Activated CD8-positive, alpha-beta T cell treated with anti-CD3 and anti-CD28 coated beads for 36 hours (primary cell): ENCODE data around the gene PCDHA10. TPM values are rescaled to one million over a fixed set of nuclear protein-coding genes. Genes with fewer than 3 reads are reported as not detected.
"Not testable (repeated sequence)": the region's sequence is repeated elsewhere in the genome, so short reads cannot be mapped to it uniquely, and the experiment has no call there.

Experiments
- ATAC-seq: fragments of 200-7000 bp; cut with Tn5 transposase; one replicate; pipeline ENCODE4 v1.10.0; 2021; ENCODE audit warnings: mild to moderate bottlenecking, moderate library complexity
- CTCF ChIA-PET: fragments of 350-600 bp; sonication (Branson Sonifier 250); formaldehyde crosslinking; loops from one replicate; lab custom pipeline; 2021; ENCODE audit warnings: antibody characterized with exemption; lab: Charles Lee
- POLR2A ChIA-PET: fragments of 350-600 bp; sonication (Branson Sonifier 250); formaldehyde crosslinking; loops from one replicate; lab custom pipeline; 2021; ENCODE audit warnings: antibody characterized with exemption; lab: Charles Lee
- DNase-seq: peaks from one replicate; pipeline ENCODE4 v3.0.0-alpha.2; 2020
- H3K27ac Mint-ChIP-seq: one replicate; pipeline ENCODE4 v1.8.0; 2021; ENCODE audit warnings: mild to moderate bottlenecking, mixed read lengths
- H3K27me3 Mint-ChIP-seq: one replicate; pipeline ENCODE4 v1.8.0; 2021; ENCODE audit warnings: mixed read lengths
- H3K36me3 Mint-ChIP-seq: one replicate; pipeline ENCODE4 v1.8.0; 2021; ENCODE audit warnings: low read depth, mixed read lengths
- H3K4me1 Mint-ChIP-seq: one replicate; pipeline ENCODE4 v1.8.0; 2021; ENCODE audit warnings: low read depth, mixed read lengths
- H3K4me3 Mint-ChIP-seq: one replicate; pipeline ENCODE4 v1.8.0; 2021; ENCODE audit warnings: mild to moderate bottlenecking, moderate library complexity, mixed read lengths
- H3K9me3 Mint-ChIP-seq: one replicate; pipeline ENCODE4 v1.8.0; 2021; ENCODE audit warnings: mixed read lengths
- CTCF ChIP-seq: fragments of 200-600 bp; IDR thresholded peaks from one replicate; pipeline ENCODE4 v1.8.0; 2022; ENCODE audit warnings: antibody characterized with exemption, mild to moderate bottlenecking
- intact Hi-C: fragments of 100-400 bp; cut with micrococcal nuclease; formaldehyde crosslinking; loops from one replicate; pipeline ENCODE4 v1.10.0; 2022
- total RNA-seq, 2 experiments: library from RNA; stranded (reverse); gene quantifications; one replicate each; pipeline ENCODE4 v1.2.3, GENCODE V29; 2021

Gene PCDHA10
- total RNA-seq, 2 experiments from 2014 or later = not detected

- Mint-ChIP-seq H3K27me3 (peaks cover 32% of the 10 kb centered on the region), H3K4me3 (no peak overlapping the region), H3K27ac (no peak overlapping the region), H3K36me3 (peaks cover 7% of the 10 kb centered on the region), H3K9me3 (peaks cover 23% of the 10 kb centered on the region), H3K4me1 (no peaks in the 10 kb centered on the region)
- ATAC-seq (no peak), DNase-seq (no peak)
- CTCF ChIA-PET = interaction anchor here (2.4 kb wide), 1 partner anchor 13 kb away, joined by 7 read pairs; no protein-coding TSS in a partner anchor
- intact Hi-C loops = no loop called here
- no peak for TF ChIP-seq CTCF
- POLR2A ChIA-PET = no interaction called here
Measured at GRCh38 chr5:140828362-140828737, 27.3 kb upstream of the PCDHA10 start.

DNA sequence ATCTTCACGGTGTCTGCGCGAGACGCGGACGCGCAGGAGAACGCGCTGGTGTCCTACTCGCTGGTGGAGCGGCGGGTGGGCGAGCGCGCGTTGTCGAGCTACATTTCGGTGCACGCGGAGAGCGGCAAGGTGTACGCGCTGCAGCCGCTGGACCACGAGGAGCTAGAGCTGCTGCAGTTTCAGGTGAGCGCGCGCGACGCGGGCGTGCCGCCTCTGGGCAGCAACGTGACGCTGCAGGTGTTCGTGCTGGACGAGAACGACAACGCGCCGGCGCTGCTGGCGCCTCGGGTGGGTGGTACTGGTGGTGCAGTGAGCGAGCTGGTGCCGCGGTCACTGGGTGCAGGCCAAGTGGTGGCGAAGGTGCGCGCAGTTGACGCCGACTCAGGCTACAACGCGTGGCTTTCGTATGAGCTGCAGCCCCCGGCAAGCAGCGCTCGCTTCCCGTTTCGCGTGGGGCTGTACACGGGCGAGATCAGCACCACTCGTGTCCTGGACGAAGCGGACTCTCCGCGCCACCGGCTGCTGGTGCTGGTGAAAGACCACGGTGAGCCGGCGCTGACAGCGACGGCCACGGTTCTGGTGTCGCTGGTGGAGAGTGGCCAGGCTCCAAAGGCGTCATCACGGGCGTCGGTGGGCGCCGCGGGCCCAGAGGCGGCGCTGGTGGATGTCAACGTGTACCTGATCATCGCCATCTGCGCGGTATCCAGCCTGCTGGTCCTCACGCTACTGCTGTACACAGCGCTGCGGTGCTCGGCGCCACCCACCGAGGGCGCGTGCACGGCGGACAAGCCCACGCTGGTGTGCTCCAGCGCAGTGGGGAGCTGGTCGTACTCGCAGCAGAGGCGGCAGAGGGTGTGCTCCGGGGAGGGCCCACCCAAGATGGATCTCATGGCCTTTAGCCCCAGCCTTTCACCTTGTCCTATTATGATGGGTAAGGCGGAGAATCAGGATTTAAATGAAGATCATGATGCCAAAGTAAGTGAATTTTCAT, 25.9 kb upstream of the PCDHA10 start:
- ATAC-seq, POLR2A ChIA-PET, H3K4me1 Mint-ChIP-seq, H3K4me3 Mint-ChIP-seq, intact Hi-C loops, H3K27ac Mint-ChIP-seq, CTCF ChIA-PET, DNase-seq: not testable (repeated sequence)
- Mint-ChIP-seq H3K27me3 (peaks cover 39% of the 10 kb centered on the region), H3K9me3 (peaks cover 26% of the 10 kb centered on the region), H3K36me3 (peaks cover 10% of the 10 kb centered on the region)

- TF ChIP-seq CTCF = no peak
- H3K9me3 Mint-ChIP-seq = peaks cover 22% of the 10 kb centered on the region
- intact Hi-C loops = no loop called here
- H3K4me3 Mint-ChIP-seq = no peak within 1 kb of the TSS
- peaks cover 34% of the 10 kb centered on the region for H3K27me3 Mint-ChIP-seq
- no peak within 1 kb of the TSS for H3K27ac Mint-ChIP-seq
- ATAC-seq (no peak), DNase-seq (no peak)
- ChIA-PET CTCF (no interaction called here), POLR2A (no interaction called here)
- H3K4me1 Mint-ChIP-seq = no peaks in the 10 kb centered on the region
- H3K36me3 Mint-ChIP-seq = peaks cover 5% of the 10 kb centered on the region
Measured at GRCh38 chr5:140833993-140834392, 21.7 kb upstream of the PCDHA10 start, which contains the start of gene PCDHA7. PCDHA7 (plus strand) TSS chr5:140834269; CDS start chr5:140834384, 115 bp downstream.

DNA sequence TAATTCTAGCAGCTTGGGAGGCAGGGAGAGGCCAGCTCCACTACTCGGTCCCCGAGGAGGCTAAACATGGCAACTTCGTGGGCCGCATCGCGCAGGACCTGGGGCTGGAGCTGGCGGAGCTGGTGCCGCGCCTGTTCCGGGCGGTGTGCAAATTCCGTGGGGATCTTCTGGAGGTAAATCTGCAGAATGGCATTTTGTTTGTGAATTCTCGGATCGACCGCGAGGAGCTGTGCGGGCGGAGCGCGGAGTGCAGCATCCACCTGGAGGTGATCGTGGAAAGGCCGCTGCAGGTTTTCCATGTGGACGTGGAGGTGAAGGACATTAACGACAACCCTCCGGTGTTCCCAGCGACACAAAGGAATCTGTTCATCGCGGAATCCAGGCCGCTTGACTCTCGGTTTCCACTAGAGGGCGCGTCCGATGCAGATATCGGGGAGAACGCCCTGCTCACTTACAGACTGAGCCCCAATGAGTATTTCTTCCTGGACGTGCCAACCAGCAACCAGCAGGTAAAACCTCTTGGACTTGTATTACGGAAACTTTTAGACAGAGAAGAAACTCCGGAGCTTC, 21.2 kb upstream of the PCDHA10 start:
- Mint-ChIP-seq H3K27me3 (peaks cover 32% of the 10 kb centered on the region), H3K9me3 (peaks cover 19% of the 10 kb centered on the region)
- ATAC-seq, CTCF ChIA-PET, DNase-seq, intact Hi-C loops, H3K27ac Mint-ChIP-seq, H3K4me3 Mint-ChIP-seq, H3K36me3 Mint-ChIP-seq, H3K4me1 Mint-ChIP-seq, POLR2A ChIA-PET: not testable (repeated sequence)

GRCh38 chr5:140835622-140836510, 19.8 kb upstream of the PCDHA10 start:
- Mint-ChIP-seq H3K27ac (no peak overlapping the region), H3K4me3 (no peak overlapping the region), H3K27me3 (peaks cover 38% of the 10 kb centered on the region), H3K9me3 (peaks cover 16% of the 10 kb centered on the region), H3K36me3 (peaks cover 3% of the 10 kb centered on the region), H3K4me1 (no peaks in the 10 kb centered on the region)
- DNase-seq (no peak), ATAC-seq (no peak)
- no peak for TF ChIP-seq CTCF
- intact Hi-C loops = no loop called here
- ChIA-PET CTCF (interaction anchor here (0.9 to 1.5 kb wide), 2 partner anchors 19 to 486 kb away, joined by 3 to 4 read pairs; no protein-coding TSS in a partner anchor), POLR2A (no interaction called here)
